HG03159 (cell line): ENCODE measurements around the gene CD164.
"Not testable (repeated sequence)": the region's sequence is repeated elsewhere in the genome, so short reads cannot be mapped to it uniquely, and the experiment has no call there.

Experiments
- ATAC-seq: cut with Tn5 transposase; IDR thresholded peaks from one replicate; pipeline ENCODE4 v1.9.1; 2021; ENCODE audit warnings: mild to moderate bottlenecking, moderate library complexity; ENCODE audit not compliant: unreplicated experiment

The CD164 gene

DNA sequence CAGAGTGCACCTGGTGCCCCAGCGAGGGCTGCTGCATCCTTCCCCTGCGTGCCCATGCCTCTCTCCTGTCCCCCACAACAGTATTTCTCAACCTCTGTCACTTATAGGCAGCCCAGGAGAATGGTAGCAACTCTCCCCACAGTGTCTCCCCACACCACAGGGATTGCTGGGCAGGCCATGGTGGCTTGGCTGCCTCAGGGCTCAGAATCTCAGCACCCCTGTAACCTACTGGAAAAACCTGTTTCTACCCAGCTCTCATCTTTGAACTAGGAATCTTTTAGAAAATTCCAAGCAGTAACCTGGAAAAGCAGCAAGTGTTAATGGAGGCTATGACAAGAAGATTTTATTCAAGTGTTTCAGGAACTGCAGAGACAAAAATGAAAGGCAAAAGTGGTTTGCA is 38.0 kb downstream of the CD164 start:
- ATAC-seq: no peak

DNA sequence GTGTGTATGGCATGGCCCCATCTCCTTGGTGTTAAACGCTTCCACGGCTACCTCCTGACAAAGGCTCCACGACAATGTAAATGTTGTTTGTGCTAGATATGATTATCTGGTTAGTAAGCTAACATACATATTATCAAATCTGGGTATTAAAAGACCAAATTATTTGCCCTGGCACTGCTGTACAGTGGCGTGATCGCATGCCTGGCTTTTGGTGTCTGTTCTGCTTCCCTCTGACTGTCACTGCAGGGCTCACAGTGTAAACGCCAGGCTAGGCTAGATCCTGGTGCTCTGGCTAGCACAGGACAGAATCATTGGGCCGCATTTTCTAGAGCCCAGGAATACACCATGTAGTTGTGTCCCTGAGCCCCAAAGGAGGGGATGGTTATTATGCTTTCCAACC is 38.7 kb downstream of the CD164 start:
- no peak for ATAC-seq

DNA sequence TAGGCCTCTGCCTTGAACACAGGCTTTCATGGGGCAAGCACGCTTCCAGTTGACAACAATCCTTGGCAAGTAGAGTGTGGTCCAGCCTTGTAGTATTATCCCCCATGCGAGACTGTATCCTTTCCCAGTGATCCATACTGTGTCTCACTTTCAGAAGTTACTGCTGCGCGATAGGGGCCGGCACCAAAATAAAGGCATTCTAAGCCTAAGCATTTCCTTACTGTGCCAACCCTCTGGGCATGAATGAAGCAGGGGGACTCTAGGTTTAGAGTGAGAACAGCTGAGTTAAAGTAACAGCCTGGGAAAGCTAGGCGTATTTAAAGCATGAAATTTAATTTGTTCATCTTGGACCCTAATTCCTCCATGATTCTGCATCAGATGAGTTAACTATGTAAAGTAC is 39.4 kb downstream of the CD164 start:
- ATAC-seq: no peak

DNA sequence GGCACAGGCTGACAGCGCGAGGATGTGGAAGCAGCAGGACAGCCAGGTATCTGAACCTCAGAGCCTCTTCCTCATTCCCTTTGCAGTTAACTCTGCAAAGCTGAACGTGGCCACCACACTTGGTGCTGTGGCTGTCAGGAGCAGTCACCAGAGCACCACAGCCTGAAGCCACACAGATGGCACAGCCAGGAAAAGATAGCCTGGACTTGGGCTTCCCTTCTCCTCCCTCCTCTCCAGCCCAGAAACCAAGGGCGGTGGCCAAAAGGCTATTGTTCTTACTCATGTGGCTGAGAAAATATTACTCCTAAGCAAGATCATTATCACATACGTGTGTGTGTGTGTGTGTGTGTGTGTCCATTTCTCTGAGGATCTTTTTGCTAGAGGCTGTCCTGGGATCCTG is 39.8 kb downstream of the CD164 start:
- ATAC-seq: no peak

DNA sequence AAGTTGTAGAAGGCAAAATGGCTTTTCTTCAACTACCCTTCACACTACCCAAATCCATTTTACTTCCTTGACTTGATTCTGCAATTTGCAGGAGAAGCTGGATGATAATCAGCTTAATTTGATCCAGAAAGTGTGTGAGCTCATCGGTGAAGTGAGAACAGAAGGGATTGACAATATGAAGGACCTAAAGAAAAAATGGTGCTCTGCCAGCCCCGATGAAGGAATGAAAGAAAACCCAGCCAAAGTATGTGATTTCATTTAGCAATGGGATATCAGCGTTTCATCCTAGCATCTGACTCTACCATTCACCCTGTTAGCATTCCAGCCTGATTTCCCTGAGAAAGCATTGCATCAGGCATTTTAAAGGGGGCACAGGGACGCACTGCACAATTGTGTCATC is 41.5 kb downstream of the CD164 start:
- no peak for ATAC-seq

DNA sequence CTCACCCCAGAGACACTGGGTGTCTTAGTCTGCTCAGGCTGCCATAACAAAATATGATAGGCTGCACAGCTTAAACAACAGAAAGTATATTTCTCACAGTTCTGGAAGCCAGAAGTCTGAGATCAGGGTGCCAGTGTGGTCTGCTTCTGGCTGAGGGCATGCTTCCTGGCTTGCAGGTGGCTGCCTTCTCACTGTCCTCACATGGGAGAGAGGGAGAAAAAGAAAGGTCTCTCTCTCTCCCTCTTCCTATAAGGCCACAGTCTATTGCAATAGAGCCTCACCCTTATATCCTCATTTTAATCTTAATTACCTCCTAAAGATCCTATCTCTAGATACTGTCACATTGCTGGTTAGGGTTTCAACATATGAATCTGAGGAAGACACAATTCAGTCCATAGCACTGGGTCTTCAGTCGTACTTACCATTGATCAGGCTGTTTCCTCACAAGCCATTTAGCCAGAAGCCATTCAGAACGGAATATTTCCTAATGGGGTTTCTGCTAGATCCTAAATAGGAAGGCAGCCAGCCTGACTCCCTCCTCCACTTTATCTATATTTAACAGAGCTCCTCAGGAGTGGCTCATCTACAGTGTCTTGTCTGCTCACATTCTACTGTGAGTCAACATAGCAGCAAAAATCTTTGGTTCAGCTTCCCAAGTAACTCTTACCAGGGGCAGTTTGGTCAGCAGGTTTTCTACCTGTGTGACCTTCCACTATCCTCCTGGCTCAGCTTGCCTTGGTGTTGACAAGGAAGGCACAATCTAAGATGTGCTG is 42.2 kb downstream of the CD164 start:
- ATAC-seq: no peak

DNA sequence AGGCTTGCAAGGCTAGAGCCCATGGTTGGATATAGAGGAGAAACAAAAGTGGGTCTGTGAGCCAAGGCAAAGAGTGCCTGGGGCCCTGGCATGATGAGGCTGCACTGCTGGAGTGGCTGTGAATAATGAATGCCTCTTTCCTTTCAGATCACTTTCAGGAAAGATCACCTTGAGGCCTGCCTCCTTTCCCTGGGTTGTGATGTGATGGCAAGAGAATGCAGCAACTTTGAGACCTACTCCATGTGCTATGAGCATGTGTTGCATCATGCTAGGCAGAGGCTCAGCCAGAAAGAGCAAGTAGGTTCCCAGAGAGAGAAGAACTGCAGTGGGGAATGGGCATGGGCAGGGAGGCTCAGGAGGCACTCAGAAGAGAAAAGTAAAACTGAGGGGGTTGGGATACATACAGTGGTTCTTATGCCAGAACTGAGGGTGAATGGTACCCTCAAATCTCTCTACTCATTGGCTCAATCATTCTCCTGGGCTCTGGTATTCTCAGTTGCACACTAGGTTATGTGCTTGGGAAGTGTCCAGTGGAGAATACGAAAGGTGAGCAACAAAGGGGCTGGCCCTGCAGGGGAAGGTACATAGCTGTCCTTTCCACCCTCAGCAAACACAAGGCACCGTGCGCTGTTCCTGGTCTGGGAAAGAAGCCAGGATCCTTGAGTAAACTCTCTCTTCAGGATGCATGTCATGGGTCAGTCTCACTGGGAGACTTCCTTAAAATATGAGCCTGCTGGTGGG is 45.9 kb downstream of the CD164 start:
- no peak for ATAC-seq

DNA sequence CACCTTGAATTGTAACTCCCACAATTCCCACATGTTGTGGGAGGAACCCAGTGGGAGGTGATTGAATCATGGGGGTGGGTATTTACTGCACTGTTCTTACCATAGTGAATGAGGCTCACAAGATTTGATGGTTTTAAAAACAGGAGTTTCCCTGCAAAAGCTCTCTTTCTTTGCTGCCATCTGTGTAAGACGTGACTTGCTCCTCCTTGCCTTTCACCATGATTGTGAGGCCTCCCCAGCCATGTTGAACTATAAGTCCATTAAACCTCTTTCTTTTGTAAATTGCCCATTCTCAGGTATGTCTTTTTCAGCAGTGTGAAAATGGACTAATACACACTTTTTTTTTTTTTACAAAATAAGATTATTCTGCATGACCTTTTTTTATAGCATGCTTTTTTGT is 48.4 kb downstream of the CD164 start:
- not testable (repeated sequence) for ATAC-seq

DNA sequence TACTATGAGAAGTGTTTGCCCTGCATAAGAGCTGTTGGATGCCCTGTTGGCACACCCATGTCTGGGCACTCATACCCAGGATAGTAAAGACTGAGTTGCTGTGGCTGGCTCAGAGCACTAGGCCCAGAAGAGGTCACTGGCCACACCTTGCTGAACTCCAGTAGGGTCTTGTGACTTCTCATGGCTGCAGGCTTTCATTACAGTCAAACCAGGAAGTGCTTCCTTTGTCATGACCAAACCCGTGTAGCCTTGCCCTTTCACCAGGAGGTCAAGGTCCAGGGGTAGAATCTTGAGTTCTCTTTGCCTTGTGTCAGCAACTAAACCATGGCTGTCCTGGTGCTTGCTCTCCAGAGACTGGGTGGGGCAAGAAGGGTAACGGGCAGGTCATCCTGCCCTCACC is 49.5 kb downstream of the CD164 start:
- ATAC-seq: no peak

DNA sequence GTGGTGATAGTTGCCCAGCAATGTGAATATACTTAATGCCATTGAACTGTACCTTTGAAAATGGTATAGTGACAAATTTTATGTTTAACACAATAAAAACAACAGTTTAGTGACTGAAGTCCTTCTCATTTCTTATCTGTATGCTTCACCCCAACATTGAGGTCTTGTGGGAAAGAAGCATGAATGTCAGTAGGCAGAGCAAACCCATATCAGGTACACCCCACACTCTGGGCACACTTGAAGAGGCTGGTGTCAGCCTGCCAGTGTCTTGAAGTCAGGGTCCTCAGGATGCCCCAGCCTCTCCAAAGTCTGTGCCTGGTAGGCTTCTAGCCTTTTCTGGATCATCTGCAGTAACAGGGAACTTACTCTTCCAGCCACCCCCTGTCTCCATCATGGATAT is 51.2 kb downstream of the CD164 start:
- ATAC-seq: no peak

DNA sequence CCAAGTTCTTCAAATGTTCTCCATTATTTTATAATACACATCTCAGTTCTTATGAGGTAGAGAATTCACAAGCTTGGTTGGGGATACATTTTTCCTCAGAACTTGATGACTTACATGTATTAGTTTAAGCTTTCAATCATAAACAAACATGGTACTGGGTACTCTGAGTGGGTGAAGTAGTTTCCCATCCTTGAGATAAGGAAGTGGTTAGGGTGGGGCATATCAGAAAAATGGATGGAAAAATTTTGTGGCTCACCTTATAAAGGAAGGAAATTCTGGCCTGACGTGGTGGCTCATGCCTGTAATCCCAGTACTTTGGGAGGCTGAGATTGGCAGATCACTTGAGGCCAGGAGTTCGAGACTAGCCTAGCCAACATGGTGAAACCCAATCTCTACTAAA is 52.0 kb downstream of the CD164 start:
- ATAC-seq: no peak

DNA sequence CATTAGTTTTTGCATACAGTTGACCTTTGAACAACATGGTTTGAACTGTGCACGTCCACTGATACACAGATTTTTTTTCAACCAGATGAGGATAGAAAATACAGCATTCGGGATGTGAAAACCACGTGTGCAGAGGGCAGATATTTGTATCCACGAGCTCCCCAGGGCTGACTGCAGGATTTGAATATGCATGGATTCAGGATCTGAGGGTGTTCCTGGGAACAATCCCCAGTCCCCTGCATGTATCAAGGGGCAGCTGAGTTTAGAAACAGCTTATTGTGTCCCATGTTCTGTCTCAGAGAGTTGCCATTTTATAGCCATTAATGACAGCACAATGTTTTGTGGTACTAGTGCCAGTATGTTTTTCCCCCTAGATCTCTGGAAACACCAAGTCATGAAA is 53.6 kb downstream of the CD164 start:
- ATAC-seq: no peak

DNA sequence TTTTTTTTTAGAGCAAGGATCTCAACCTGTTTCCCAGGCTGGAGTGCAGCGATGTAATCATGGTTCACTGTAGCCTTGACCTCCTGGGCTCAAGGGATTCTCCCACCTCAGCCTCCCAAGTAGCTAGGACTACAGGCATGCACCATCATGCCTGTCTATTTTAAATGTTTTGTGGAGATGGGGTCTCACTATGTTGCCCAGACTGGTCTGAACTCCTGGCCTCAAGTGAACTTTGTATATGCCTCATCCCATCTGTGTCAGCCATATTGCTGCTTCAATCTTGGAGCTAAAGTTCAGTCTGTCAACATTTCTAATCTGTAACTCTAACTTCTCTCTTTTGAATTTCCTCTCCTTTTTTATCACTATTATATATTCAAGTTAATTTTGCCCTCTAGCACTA is 54.3 kb downstream of the CD164 start:
- no peak for ATAC-seq

DNA sequence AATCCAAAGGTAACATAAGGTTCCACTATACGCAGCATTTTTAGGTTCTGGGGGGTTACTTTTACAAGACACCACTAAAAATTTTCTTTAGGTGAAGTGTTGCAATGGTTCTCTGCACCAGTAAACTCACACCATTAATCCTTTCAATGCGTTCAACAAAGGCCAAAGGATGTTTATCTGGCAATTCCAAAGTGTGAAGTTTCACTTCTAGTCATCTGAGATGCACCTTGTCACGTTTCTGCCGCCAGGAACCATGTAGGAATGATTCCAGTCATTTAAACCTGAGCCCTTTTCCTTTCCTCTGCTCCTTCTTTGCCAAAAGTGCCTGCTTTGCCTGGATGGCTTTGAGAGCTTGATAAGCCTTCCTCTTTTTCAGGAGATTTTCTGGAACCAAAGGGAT is 54.8 kb downstream of the CD164 start:
- no peak for ATAC-seq

DNA sequence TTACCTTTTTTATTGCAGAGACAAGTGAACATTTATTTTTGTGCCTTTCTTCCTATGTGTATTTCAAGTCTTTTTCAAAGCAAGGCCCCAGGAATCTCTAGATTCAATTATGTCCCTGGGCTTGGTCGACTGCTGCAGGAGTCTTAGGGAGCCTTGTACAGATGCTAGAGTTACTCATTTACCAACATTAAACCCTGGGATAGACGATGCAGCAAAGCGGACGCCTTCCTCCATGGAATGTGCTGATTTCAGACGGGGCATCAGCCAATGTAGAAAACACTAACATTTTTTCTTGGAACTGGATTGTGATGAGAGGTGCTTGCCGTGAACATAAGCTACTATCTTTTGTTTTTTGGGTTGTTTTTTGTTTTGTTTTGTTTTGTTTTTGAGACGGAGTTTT is 55.9 kb downstream of the CD164 start:
- no peak for ATAC-seq

DNA sequence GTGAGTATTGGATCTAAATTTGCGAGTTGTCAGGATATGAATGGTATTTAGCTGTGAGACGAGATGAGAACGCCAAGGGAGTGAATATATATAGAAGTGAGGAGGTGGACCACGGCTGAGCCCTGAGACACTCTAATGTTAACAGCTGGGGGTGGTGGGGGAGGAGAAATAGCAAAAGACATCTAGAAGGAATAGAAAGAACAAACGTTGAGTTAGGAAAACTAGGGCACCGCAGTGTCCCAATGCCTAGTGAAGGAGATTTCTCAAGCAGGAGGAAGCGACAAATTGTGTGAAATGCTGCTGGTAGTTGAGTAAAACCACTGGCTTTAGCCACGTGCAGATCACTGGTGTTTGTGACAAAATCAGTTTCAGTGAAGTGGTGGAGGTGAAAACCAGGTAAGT is 56.9 kb downstream of the CD164 start:
- ATAC-seq: no peak

DNA sequence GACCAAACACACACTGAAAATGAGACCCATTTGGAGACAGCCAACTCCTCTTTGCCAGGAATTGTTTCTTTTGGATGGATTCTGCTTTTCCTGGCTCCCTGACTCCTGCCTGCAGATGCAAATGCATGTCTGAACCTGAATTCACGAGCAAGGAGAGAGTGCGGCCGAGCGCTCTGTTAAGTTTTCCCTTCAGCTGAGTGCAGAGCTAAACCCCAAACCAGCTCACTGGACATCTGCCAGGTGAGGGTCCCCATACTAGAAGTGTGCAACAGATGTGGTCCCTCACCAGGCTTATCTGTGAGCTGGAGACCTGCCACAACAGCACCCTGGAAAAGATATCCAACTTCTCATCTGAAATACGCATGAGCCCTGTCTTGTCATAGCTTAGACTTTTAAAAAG is 59.0 kb downstream of the CD164 start:
- no peak for ATAC-seq

DNA sequence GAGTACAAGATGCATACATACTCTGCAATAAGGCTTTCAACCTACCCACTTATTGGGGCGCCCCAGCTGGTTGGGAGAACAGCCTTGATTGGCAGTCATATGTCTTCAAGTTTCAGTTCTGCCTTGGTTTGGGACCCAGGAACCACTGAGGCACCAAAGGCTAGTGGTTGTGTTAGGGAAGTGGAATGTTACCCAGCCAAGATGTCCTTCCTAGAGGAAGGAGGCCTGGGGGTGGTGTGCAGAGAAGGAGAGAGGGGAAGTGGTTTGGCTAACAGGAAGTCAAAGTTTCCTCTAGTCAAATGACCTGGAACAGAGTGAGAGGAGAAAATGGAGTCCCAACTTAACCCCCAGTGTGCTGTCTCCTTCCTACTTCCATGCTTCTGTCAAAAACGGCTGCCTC is 59.4 kb downstream of the CD164 start:
- ATAC-seq: no peak

DNA sequence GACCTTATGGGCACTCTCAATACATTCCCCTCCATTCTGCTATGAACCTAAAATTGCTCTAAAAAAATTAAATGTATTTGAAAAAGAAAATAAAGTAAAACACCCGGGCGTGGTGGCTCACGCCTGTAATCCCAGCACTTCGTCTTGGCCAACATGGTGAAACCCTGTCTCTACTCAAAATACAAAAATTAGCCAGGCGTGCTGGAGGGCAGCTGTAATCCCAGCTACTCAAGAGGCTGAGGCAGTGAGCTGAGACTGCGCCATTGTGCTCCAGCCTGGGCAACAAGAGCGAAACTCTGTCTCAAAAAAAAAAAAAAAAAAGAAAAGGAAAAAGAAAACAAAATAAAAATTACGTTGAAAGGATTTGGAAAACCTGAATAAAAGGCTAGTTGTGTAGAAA is 60.5 kb downstream of the CD164 start:
- no peak for ATAC-seq

DNA sequence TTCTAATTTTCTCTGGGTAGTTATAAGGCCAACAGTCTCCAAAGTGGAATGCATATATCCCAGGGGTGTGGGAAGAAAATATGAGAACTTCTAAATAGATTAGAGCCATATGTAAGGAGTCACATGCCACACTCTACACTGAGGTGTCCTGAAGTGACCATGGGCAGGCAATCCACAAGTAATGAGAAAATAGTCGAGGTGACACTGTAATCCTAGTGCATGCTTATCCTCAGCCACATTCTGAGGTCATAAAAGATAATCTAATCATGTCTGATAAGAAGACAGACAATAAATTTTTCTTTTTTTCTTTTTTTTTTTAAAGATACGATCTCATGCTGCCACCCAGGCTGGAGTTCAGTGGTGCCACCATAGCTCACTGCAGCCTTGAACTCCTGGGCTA is 62.2 kb downstream of the CD164 start:
- no peak for ATAC-seq

DNA sequence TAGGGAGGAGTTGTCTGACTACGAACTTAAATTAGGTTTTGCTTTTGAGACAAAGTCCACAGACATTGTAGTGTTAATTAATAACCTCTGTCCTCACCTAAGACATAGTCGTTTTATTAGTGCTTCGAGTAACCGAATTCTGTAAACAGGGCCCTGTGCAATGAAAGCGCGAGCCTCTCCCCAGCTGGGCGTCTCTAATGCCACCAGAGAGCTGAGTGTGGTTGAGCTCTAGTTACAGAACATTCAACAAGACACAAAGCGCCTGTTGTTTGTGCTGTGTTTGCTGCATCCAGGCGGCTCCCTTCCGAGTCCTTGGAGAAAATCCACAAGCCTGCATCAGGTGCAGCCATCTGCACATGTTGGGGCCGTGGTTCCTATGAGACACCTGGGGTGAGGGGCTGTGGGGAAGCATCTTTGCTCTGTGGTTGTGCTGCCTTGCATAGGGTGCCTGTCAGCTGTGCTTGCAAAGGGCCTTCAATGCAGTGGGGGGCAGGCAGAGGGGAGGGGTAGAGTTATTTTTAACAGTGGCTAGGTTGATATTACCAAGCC is 63.9 kb downstream of the CD164 start:
- ATAC-seq: no peak

DNA sequence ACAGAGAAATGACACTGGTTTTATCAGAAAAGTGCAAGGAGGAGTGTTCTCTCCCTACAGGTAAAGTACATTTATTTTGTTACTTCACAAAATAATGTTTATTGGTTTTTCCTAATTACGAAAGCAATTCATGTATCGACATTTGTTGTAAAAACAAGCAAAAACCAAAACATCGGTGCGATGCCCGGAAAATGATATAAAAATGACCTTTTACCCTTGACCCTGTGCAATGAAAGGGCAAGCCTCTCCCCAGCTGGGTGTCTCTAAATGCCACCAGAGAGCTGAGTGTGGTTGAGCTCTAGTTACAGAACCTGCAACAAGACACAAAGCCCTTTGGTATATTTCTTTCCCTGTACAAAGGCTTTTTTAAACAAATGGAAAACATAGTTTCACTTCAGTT is 65.4 kb downstream of the CD164 start:
- ATAC-seq: no peak
